EL (cell line): ENCODE data around the gene EIF4G1.

ENCODE experiments used
- DNase-seq: peaks from one replicate; pipeline ENCODE4 v3.0.0-alpha.2; 2016

Gene EIF4G1

GRCh38 chr3:184353546-184353941 is 39.1 kb downstream of the EIF4G1 start:
- no peak for DNase-seq

- no peak for DNase-seq
Observed at GRCh38 chr3:184354121-184354728, 39.8 kb downstream of the EIF4G1 start.

DNA sequence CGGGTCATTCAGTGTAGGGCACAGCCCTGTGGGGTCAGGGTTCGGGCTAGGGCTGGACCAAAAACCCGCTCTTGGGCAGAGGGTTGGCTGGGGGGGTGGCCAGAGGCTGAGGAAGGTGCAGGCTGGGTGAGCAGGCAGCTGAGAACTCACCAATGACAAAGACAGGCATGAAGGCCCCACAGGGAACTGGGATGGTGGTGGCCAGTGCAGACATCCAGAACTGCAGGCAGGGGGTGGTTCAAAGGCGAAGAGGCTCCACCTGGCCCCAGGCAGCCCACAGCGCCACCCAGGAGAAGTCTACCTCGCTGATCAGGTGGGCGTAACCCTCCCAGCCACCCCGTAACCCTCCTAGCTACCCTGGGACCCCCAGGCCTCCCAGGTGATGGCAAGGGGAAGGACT is 40.3 kb downstream of the EIF4G1 start:
- no peak for DNase-seq

GRCh38 chr3:184355261-184356040 is 41.0 kb downstream of the EIF4G1 start:
- peak; percentile 42 for DNase-seq

DNA sequence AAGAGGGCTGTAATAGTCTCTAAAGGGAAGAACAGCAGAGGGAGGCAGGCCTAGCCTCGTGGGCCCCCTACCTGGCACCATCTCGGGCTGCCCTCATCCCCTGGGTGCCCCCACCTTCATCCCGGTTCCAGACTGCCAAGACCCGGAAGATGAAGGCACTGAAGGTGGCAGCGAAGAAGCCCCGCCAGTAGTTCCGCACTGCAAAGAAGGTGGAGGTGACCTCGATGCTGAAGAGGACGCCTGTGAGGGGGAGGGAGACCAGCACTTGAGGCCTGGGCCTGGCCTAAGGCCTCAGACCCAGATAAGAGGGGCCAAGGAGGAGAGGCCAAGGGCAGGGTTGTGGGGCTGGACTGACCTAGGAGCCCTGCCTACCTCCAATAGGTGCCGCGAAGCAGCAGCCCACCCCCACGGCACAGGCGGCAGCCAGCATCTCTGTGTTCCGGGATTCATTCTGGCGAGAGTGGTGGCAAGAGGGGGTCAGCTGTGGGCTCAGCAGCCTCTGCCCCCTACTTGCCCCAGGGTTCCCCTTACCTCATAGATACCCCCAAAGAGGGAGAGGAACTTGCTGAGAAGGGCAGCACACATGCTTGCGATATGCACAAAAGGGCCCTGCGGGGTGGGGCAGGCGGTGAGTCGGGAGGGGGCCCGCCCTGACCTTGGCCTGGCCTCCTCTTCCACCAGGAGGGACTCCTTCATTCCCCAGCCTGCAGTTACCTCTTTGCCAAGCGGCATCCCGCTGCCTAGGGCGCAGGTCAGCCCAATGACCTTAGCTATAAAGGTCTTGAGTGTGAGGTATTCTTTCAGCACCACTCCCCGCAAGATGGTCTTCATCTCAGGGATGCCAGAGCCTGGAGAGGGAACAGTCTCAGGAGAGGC is 43.1 kb downstream of the EIF4G1 start:
- DNase-seq: no peak

DNA sequence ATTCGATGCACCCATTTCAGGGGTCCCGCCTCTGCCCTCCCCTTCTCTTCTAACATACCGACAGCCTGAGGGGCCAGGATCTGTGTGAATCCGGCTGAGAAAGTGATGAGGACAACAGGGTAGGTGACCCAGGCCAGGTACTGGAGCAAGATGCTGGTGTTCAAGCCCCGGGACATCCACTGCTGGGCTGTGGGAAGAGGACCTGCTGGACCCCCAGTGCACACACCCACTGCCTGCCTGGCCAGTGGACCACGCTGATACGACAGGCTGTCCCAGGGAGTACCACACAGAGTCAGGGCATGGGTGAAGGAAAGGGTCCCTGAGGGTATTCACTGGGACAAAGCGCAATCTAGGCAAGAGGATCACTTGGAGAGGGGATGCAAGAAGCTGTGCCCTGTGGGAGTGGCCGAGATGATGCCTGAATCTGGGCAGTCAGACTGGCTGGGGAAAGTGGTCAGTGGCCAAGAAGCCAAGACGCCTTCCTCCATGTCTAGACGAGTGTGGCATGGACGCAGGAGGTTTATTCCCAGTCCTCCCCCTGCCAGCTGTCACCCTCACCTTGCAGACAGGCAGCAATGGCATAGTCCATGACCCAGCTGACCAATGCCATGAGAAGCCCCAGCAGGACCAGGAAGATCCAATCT is 43.8 kb downstream of the EIF4G1 start:
- DNase-seq: no peak

- DNase-seq: no peak
Observed at GRCh38 chr3:184358921-184359350, 44.5 kb downstream of the EIF4G1 start.

DNA sequence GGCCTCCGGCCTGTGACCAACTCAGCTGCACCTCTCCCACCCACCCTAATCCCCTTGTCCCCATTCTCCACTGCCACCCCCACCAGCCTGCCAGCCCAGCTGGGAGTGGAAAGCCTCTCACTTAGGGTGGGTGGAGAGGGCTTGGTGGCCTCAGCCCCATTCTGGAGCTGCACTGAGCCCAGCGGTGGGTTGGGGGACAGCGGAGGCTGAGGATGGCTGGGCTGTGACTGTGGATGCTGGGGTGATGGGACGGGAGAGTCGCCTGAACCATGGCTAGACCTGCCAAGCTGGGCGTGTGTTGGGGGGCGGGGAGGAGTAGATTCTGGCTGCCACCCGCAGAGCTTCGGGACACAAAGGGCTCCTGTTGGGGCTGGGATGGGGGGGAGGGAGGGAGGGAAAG is 45.2 kb downstream of the EIF4G1 start:
- DNase-seq: no peak

GRCh38 chr3:184360070-184360928 is 45.9 kb downstream of the EIF4G1 start:
- no peak for DNase-seq

DNA sequence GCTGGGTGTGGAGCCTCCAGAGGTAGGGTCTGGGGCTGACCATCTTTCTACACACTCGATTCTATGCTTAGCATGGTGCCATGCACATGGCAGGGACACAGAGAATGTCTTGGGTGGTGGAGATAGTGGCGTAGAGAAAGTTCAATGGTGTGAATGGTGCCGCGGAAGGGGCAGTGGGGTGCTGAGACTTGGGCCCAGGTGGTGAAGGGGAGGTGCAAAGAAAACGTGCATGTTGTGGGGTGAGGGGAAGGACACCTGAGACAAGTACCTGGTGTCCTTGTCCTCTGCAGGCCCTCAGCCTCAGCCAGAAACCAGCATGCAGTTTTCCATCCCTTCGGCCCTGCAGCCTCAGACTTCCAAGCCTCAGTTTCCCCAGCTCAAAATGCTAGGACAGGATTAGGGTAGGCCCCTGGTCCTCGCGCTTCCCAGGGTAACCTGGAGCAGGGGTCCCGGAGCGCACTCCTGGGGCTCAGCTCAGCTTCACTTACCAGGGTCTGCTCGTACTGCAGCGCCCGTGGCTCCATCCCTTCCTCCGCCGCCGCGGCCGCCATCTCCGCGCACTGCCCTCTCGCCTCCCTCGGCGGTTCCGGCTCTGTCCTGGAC is 46.6 kb downstream of the EIF4G1 start:
- no peak for DNase-seq

DNA sequence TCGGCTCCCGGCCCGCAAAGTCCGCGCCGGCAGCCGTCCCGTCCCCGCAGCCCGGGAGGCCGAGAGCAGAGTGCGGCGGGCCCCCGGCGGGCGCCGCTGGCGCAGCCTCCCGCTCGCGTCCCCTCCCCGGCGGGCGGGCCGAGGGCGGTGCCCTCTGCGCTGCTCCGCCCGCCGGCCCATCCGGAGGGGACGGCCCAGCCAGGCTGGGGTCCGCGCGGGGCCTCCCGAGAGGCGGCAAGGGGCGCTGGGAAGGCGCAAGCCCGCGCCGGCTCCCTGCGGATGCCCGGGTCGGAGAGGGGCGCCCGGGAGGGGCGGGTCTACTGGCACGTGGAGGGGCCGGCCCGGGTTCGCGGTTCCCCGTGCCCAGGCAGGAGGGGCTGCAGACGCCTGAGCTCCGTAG is 47.1 kb downstream of the EIF4G1 start, which contains the start of the genes CLCN2 and POLR2H:
Gene CLCN2 (minus strand): TSS at position 74 of the 400 bp plus-strand sequence. CDS start 126 bp downstream, outside the sequence.
Gene POLR2H (plus strand): TSS at position 179 of the 400 bp plus-strand sequence. CDS start 1,783 bp downstream, outside the sequence.
- DNase-seq: peak; percentile 60

DNA sequence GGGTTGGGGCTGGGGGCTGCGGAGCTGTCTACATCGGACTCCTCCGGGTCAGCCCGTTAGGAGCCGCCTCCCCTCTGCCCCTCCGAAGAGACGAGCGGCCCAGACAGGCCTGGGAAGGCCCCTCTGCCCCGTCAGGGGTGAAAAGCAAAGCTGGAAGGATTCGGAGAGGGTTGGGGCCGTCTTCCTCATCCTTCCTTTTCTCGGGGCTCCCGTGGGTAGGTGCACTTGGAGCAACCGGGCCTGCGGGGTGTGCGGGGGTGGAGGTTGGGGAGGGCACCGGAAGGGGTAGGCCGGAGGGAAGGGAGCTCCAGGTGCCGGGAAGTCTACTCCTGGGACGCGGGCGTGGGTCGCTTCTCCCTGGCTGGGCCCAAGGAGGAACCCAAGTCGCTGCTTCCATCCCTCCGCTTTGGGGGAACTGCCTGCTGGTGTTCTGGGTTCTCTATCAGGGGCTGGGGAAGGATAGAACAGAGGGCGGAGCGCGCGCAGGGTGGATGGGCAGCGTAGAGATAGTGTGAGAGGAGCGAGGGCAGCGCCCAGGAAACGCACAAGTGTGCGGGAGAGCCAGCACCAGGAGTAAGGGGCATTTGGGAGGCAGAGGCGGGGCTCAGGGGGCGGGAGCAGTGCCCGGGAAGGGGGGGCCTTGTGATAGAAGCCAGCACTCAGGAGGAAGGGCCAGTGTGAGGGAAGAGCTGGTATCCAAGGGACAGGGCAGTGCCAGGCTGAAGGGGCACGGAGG is 47.7 kb downstream of the EIF4G1 start:
- DNase-seq: peak; percentile 77

- peak; percentile 99 for DNase-seq
Observed at GRCh38 chr3:184362668-184363546, 48.5 kb downstream of the EIF4G1 start.

- no peak for DNase-seq
Observed at GRCh38 chr3:184366619-184367289, 52.3 kb downstream of the EIF4G1 start.

GRCh38 chr3:184368116-184368515 is 53.7 kb downstream of the EIF4G1 start:
- DNase-seq: no peak

- peak; percentile 72 for DNase-seq
Observed at GRCh38 chr3:184368586-184369183, 54.3 kb downstream of the EIF4G1 start.

- DNase-seq: peak; percentile 85
Observed at GRCh38 chr3:184371570-184372018, 57.2 kb downstream of the EIF4G1 start.

DNA sequence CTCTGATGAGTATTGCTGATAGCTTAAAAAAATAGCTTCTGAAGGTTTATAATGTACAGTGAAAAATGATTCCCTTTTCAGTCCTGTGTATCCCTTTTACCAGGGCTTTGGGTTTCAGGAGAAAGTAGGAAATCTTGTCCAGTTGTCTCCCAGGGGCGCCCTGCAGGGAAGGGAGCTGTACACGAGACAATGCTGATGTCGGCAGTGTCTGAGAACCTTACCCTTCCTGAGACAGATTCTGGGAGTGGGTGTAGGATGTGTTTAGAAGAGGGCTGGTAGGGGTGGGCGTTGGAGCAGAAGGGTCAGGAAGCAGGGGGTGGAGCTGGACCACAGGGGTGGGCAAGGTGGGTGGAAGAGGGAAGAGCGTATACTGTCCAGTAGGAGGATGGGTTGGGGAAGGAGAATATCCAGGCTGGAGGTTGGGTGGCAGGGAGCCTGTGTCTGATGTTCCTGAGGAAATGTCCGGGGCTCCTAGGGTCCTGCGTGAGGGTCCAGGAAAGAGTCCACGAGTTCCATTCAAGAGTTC is 58.0 kb downstream of the EIF4G1 start:
- DNase-seq: no peak
